PC-9 (cell line): ENCODE data around the gene CNDP1. TPM values are rescaled to one million over a fixed set of nuclear protein-coding genes. Genes with fewer than 3 reads are reported as not detected.
"Not testable (repeated sequence)": the region's sequence is repeated elsewhere in the genome, so short reads cannot be mapped to it uniquely, and the experiment has no call there.

Experiments used
- BruUV-seq: library from RNA; stranded (reverse); fragments of 400-500 nt; replicated peaks from 2 replicates; lab custom pipeline; 2021; lab: Mats Ljungman, UMichigan
- CTCF ChIA-PET: fragments of 300-600 bp; sonication (Branson Sonifier 250); formaldehyde crosslinking; loops from one replicate; lab custom pipeline; 2022; ENCODE audit warnings: antibody characterized with exemption; lab: Charles Lee
- POLR2A ChIA-PET: fragments of 300-600 bp; sonication (Branson Sonifier 250); formaldehyde crosslinking; loops from one replicate; lab custom pipeline; 2022; ENCODE audit warnings: antibody characterized with exemption; ENCODE audit not compliant: unreplicated experiment; lab: Charles Lee
- DNase-seq, 2 experiments: peaks; one replicate each; pipeline versions ENCODE4 v3.0.0 to v3.0.0-alpha.2; 2015 to 2022; ENCODE audit warnings: mixed read lengths in 1 of 2
- H2AFZ ChIP-seq: fragments of 200-600 bp; sonication (generic); 2 replicates; pipeline ENCODE4 v1.8.1; 2017; ENCODE audit warnings: antibody characterized with exemption
- H3F3A ChIP-seq: fragments of 200-600 bp; sonication (generic); 2 replicates; pipeline ENCODE4 v1.8.1; 2017; ENCODE audit warnings: antibody characterized with exemption, mild to moderate bottlenecking, low read depth; ENCODE audit not compliant: insufficient read depth
- H3K27ac ChIP-seq: fragments of 200-600 bp; sonication (generic); 2 replicates; pipeline ENCODE4 v1.6.1; 2016; ENCODE audit warnings: mixed run types
- H3K27me3 ChIP-seq: fragments of 200-600 bp; sonication (generic); 2 replicates; pipeline ENCODE4 v1.6.1; 2016; ENCODE audit warnings: low read depth, mixed run types; ENCODE audit not compliant: insufficient read depth
- H3K36me3 ChIP-seq: fragments of 200-600 bp; sonication (generic); 2 replicates; pipeline ENCODE4 v1.6.1; 2016; ENCODE audit warnings: low read depth, mixed run types
- H3K4me1 ChIP-seq: fragments of 200-600 bp; sonication (generic); replicated peaks from 2 replicates; pipeline ENCODE4 v1.6.1; 2016; ENCODE audit warnings: mixed run types; ENCODE audit not compliant: insufficient read depth
- H3K4me2 ChIP-seq: fragments of 200-600 bp; sonication (generic); 2 replicates; pipeline ENCODE4 v1.6.1; 2017; ENCODE audit warnings: mixed run types
- H3K4me3 ChIP-seq: fragments of 200-600 bp; sonication (generic); 2 replicates; pipeline ENCODE4 v1.6.1; 2016; ENCODE audit warnings: mixed run types
- H3K79me2 ChIP-seq: fragments of 200-600 bp; sonication (generic); 2 replicates; pipeline ENCODE4 v1.6.1; 2017; ENCODE audit warnings: low read depth, mixed run types
- H3K9me2 ChIP-seq: fragments of 200-600 bp; sonication (generic); 2 replicates; pipeline ENCODE4 v1.8.1; 2017; ENCODE audit warnings: mild to moderate bottlenecking; ENCODE audit not compliant: insufficient read depth
- H3K9me3 ChIP-seq: fragments of 200-600 bp; sonication (generic); 2 replicates; pipeline ENCODE4 v1.8.1; 2016; ENCODE audit warnings: low read depth; ENCODE audit not compliant: insufficient read depth
- H4K20me1 ChIP-seq: fragments of 200-600 bp; sonication (generic); 2 replicates; pipeline ENCODE4 v1.8.1; 2017; ENCODE audit not compliant: insufficient read depth
- EZH2 ChIP-seq: fragments of 200-600 bp; sonication (generic); IDR thresholded peaks from 2 replicates; pipeline ENCODE4 v1.8.0; 2017; ENCODE audit warnings: antibody characterized with exemption, low read depth
- intact Hi-C: fragments of 100-400 bp; cut with micrococcal nuclease; formaldehyde crosslinking; loops from one replicate; pipeline ENCODE4 v1.10.0; 2022; ENCODE audit not compliant: unreplicated experiment
- total RNA-seq: library from RNA; stranded (reverse); gene quantifications from 2 replicates; pipeline ENCODE4 v1.2.3, GENCODE V29; 2021
- TF ChIP-seq, protein P1 (sequence below): fragments of 200-600 bp; sonication (generic); conservative IDR thresholded peaks from 2 replicates; pipeline ENCODE4 v1.6.1; 2017; ENCODE audit warnings: mixed run types, antibody characterized with exemption, mild to moderate bottlenecking, moderate library complexity

CNDP1 gene
- total RNA-seq, 1 experiment from 2014 or later: not detected

DNA sequence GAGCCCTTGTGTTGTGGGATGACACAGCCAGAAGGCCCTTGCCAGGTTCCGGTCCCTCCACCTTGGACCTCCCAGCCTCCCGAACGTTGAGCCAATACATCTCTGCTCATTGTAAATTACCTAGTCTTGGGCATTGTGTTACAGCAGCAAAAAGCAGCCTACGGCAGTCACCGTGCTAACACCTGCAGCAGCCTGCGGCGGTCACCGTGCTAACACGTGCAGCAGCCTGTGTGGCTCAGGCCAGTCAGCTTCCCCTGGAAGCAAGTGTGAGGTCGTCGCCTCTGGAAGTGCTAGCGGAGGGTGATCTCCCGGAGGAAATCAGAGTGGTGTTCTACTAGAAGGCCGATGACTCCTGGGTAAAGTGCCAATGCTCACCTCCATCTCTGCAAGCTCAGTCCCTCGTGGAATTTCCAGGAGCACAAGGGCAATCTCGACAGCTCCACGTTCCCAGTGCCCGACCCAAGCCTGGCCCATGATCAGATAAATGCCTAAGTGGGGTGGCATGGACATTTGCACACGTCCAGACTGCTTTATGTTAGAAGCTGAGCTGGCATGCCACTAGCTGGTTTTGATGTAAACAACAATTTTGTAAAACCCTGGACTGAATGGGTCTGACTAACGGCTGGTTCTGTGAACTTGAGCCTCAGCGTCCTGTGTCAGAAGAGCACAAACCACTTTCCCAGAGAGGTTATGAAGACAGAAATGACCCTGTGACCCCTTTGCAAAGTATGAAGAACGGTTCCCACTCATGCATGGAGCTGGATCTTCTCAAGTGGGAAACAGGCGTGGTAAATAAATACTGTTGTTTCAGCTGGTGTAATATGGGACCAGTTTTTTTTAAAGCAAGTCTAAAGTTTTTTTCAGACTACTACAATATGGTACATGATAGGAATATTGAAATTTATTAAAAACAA is 11.4 kb upstream of the CNDP1 start:
- H3K27ac ChIP-seq: no peak overlapping the region
- ChIA-PET POLR2A (no interaction called here), CTCF (no interaction called here)
- H3K4me2 ChIP-seq: no peak overlapping the region
- H3K9me2 ChIP-seq: no peaks in the 10 kb centered on the region
- peaks cover 8% of the 10 kb centered on the region; the same call in 1 of the 2 replicates for H3K4me1 ChIP-seq
- no peaks in the 10 kb centered on the region for H3K27me3 ChIP-seq
- H4K20me1 ChIP-seq: no peaks in the 10 kb centered on the region
- TF ChIP-seq, protein P1, sequence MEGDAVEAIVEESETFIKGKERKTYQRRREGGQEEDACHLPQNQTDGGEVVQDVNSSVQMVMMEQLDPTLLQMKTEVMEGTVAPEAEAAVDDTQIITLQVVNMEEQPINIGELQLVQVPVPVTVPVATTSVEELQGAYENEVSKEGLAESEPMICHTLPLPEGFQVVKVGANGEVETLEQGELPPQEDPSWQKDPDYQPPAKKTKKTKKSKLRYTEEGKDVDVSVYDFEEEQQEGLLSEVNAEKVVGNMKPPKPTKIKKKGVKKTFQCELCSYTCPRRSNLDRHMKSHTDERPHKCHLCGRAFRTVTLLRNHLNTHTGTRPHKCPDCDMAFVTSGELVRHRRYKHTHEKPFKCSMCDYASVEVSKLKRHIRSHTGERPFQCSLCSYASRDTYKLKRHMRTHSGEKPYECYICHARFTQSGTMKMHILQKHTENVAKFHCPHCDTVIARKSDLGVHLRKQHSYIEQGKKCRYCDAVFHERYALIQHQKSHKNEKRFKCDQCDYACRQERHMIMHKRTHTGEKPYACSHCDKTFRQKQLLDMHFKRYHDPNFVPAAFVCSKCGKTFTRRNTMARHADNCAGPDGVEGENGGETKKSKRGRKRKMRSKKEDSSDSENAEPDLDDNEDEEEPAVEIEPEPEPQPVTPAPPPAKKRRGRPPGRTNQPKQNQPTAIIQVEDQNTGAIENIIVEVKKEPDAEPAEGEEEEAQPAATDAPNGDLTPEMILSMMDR: no peak
- no peak for TF ChIP-seq EZH2
- DNase-seq: no peak
- H3K36me3 ChIP-seq: no peaks in the 10 kb centered on the region
- no peaks in the 10 kb centered on the region for H3K9me3 ChIP-seq
- no peaks in the 10 kb centered on the region for H3K79me2 ChIP-seq
- no peak overlapping the region for H2AFZ ChIP-seq
- intact Hi-C loops: no loop called here
- BruUV-seq: no TSS peak
- H3K4me3 ChIP-seq: no peak overlapping the region
- 0 out of 2 replicates have a peak, but pooled peaks cover 8% of the 10 kb centered on the region for H3F3A ChIP-seq

DNA sequence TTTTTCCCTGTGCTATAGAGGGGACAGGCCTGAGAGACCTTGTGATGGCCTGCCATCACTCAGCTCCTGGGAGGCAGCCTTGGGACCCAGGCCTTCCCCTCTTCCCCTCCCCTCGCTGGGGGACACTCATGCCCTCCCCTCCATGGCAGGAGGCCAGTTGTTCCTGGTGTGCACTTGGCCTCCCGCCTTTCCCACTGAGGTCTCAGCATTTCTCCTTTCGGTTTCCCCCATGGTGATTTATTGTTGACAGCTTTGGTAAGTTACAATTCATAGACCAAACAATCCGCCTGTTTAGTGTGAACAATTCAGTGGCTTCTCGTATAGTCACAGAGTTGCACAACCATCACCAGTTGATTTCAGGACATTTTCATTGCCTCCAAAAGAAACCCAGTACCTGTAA is 10.2 kb upstream of the CNDP1 start:
- H3K27me3 ChIP-seq: 0 out of 2 replicates have a peak, but pooled peaks cover 3% of the 10 kb centered on the region
- H2AFZ ChIP-seq: no peak overlapping the region
- no peak overlapping the region for H3K4me3 ChIP-seq
- BruUV-seq: no TSS peak
- intact Hi-C loops: no loop called here
- H3K9me3 ChIP-seq: no peaks in the 10 kb centered on the region
- POLR2A ChIA-PET: no interaction called here
- peaks cover 8% of the 10 kb centered on the region; the same call in 1 of the 2 replicates for H3K4me1 ChIP-seq
- DNase-seq: no peak
- no peaks in the 10 kb centered on the region for H3K36me3 ChIP-seq
- TF ChIP-seq, protein P1: no peak
- no peak for TF ChIP-seq EZH2
- H3K79me2 ChIP-seq: no peaks in the 10 kb centered on the region
- CTCF ChIA-PET: no interaction called here
- no peak overlapping the region for H3K27ac ChIP-seq
- no peak overlapping the region for H3K4me2 ChIP-seq
- no peaks in the 10 kb centered on the region for H4K20me1 ChIP-seq
- 0 out of 2 replicates have a peak, but pooled peaks cover 8% of the 10 kb centered on the region for H3F3A ChIP-seq
- no peaks in the 10 kb centered on the region for H3K9me2 ChIP-seq

DNA sequence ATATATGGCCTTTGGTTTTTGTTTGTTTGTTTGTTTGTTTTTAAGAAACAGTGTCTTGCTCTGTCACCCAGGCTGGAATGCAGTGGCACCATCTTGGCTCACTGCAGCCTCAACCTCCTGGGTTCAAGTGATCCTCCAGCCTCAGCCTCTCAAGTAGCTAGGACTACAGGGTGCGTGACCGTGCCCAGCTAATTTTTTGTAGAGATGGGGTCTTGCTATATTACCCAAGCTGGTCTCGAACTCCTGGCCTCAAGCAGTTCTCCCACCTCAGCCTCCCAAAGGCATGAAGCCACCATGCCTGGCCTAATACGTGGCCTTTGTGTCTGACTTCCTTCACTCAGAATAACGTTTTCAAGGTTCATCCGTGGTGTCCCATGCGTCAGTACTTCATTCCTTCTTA is 9.4 kb upstream of the CNDP1 start:
- H3K27ac ChIP-seq, H3K4me2 ChIP-seq, H3K9me3 ChIP-seq, H4K20me1 ChIP-seq, H3K79me2 ChIP-seq, H3K36me3 ChIP-seq, H3F3A ChIP-seq, H3K4me1 ChIP-seq, CTCF ChIA-PET, DNase-seq, POLR2A ChIA-PET, H3K27me3 ChIP-seq, H3K4me3 ChIP-seq, intact Hi-C loops, H3K9me2 ChIP-seq, H2AFZ ChIP-seq, BruUV-seq: not testable (repeated sequence)
